ENCODE results near the gene STX8. TPM values are rescaled to one million over a fixed set of nuclear protein-coding genes. Genes with fewer than 3 reads are reported as not detected.

Gene STX8
- total and polyA plus RNA-seq, 9 of the 15 experiments (the other 6 are each of a cell fraction or from before 2014, with no cell fraction given), result 14.6 to 42.5 (median 22.1) TPM

GRCh38 chr17:9343516-9343915, 232.1 kb downstream of the STX8 start:
- no peaks in the 10 kb centered on the region for H4K20me1 ChIP-seq (replicated peaks; ENCODE audit: control insufficient read depth, insufficient read depth, low read length)
- ChIA-PET POLR2A (no interaction called here), CTCF (ENCODE audit: low intra/inter-chr PET ratio) (no interaction called here)
- peak in 2 of 4 experiments; percentile 2 to 6 for DNase-seq (ENCODE audit: extremely low read depth in 1 of 4, low spot score in 3 of 4)
- H3K9me3 ChIP-seq (replicated peaks; ENCODE audit: control insufficient read depth, insufficient read depth, low read depth, low read length), result no peaks in the 10 kb centered on the region
- TF ChIP-seq MXD1 (CRISPR knock-in tag; IDR thresholded peaks at IDR 0.05; ENCODE audit: borderline replicate concordance, poor library complexity, severe bottlenecking) (no peak), PHTF2 (CRISPR knock-in tag; IDR thresholded peaks at IDR 0.05) (no peak), HOXB6 (CRISPR knock-in tag; IDR thresholded peaks at IDR 0.05; ENCODE audit: borderline replicate concordance) (no peak), ZNF253 (CRISPR knock-in tag; conservative IDR thresholded peaks at IDR 0.05) (no peak), CREM (IDR thresholded peaks at IDR 0.05; ENCODE audit: low read depth) (no peak), CHD2 (IDR thresholded peaks at IDR 0.05; ENCODE audit: low read depth, low read length) (no peak), ZNF398 (CRISPR knock-in tag; IDR thresholded peaks at IDR 0.05) (no peak), RBBP5 (IDR thresholded peaks at IDR 0.05; ENCODE audit: borderline replicate concordance, insufficient read depth, low read length, poor library complexity, severe bottlenecking) (no peak), PRPF4 (IDR thresholded peaks at IDR 0.05; ENCODE audit: insufficient read depth, low read depth, low read length, poor library complexity, severe bottlenecking) (no peak), HBP1 (CRISPR knock-in tag; IDR thresholded peaks at IDR 0.05) (no peak), ZNF561 (CRISPR knock-in tag; conservative IDR thresholded peaks at IDR 0.05) (no peak), ZNF445 (CRISPR knock-in tag; IDR thresholded peaks at IDR 0.05; ENCODE audit: low read depth) (no peak), NR0B1 (IDR thresholded peaks at IDR 0.05; ENCODE audit: partially characterized antibody) (no peak), CBX2 (IDR thresholded peaks at IDR 0.05; ENCODE audit: insufficient read depth, low read length, poor library complexity, severe bottlenecking) (no peak)
- FAIRE-seq, result no peak
- no peaks in the 10 kb centered on the region for H3K79me2 ChIP-seq (ENCODE audit: control insufficient read depth, insufficient read depth, low read length)
- H3K4me2 ChIP-seq (ENCODE audit: insufficient read depth, low read length), result no peak overlapping the region
- no peaks in the 10 kb centered on the region for H3K4me1 ChIP-seq (replicated peaks in 1 of 2; ENCODE audit: control insufficient read depth in 2 of 2, insufficient read depth in 2 of 2, low read length in 2 of 2)
- H3K9me1 ChIP-seq (ENCODE audit: control insufficient read depth, insufficient read depth, low read length), result no peaks in the 10 kb centered on the region
- H2AFZ ChIP-seq (ENCODE audit: low read depth, low read length), result no peak overlapping the region
- no TSS peak for BruUV-seq (replicated peaks)
- intact Hi-C loops (cut with micrococcal nuclease) (no loop called here), in situ Hi-C loops (cut with MboI) (no loop called here)
- no peaks in the 10 kb centered on the region for H3K36me3 ChIP-seq (ENCODE audit: control insufficient read depth, insufficient read depth, low read length)
- no peak overlapping the region for H3K4me3 ChIP-seq
- WGBS (ENCODE audit: insufficient coverage, low coverage, missing lambda C conversion rate), result 0% methylated on average over 4 of the region's 5 CpGs
- no peak overlapping the region for H3K9ac ChIP-seq (ENCODE audit: insufficient read depth in 1 of 2, low read depth in 2 of 2, low read length in 2 of 2)
- H3K27ac ChIP-seq (ENCODE audit: extremely low read depth, low read depth, low read length), result no peak overlapping the region
- H3K27me3 ChIP-seq (ENCODE audit: control insufficient read depth in 2 of 2, insufficient read depth in 2 of 2, low read length in 2 of 2), result no peaks in the 10 kb centered on the region; a peak in 2 of 5 replicates
- ATAC-seq, result no peak
